Vagina (tissue), 2 donors: Measurements from ENCODE around the gene SCN2A. TPM values are rescaled to one million over a fixed set of nuclear protein-coding genes. Genes with fewer than 3 reads are reported as not detected.

Source experiments
- DNase-seq, 2 donors: peaks; one replicate each; pipeline ENCODE4 v3.0.0-alpha.2; 2017; ENCODE audit errors: extremely low spot score in 2 of 2
- H3K27ac ChIP-seq: fragments of 200-600 bp; sonication (generic); one replicate; pipeline ENCODE4 v1.5.1; 2019
- H3K27me3 ChIP-seq: fragments of 200-600 bp; sonication (generic); one replicate; pipeline ENCODE4 v1.5.1; 2019
- H3K36me3 ChIP-seq, 2 donors: fragments of 200-600 bp; sonication (generic); one replicate each; pipeline ENCODE4 v1.5.1; 2017 to 2019
- H3K4me1 ChIP-seq: fragments of 200-600 bp; sonication (generic); one replicate; pipeline ENCODE4 v1.5.1; 2019
- H3K4me3 ChIP-seq, 2 donors: fragments of 200-600 bp; sonication (generic); 1 replicate in 1 of 2; 2 replicates in 1 of 2; pipeline ENCODE4 v1.5.1; 2016 to 2019
- H3K9me3 ChIP-seq: fragments of 200-600 bp; sonication (generic); one replicate; pipeline ENCODE4 v1.5.1; 2019
- POLR2A ChIP-seq, 2 donors: fragments of 450-650 bp; IDR thresholded peaks; one replicate each; pipeline ENCODE4 v1.6.1; 2017; ENCODE audit warnings: antibody characterized with exemption in 2 of 2, mild to moderate bottlenecking in 2 of 2, moderate library complexity in 2 of 2
- POLR2AphosphoS5 ChIP-seq, 2 donors: sonication (generic); formaldehyde crosslinking; IDR thresholded peaks; one replicate each; pipeline ENCODE4 v1.9.0; 2017; ENCODE audit warnings: antibody characterized with exemption in 2 of 2, mild to moderate bottlenecking in 2 of 2, low read depth in 1 of 2; ENCODE audit not compliant: insufficient read depth in 1 of 2
- intact Hi-C: fragments of 100-400 bp; cut with DNase I; formaldehyde crosslinking; loops from one replicate; pipeline ENCODE4 v1.15.1; 2023
- total RNA-seq: library from RNA; depleted of rRNA; stranded (reverse); fragments of >200 nt; gene quantifications from one replicate; pipeline ENCODE4 v1.2.3, GENCODE V29; 2016
- TF ChIP-seq, protein P1 (sequence below), 3 experiments: fragments of 450-650 bp in 2 of 3; fragments of 200-600 bp in 1 of 3; sonication (generic) in 1 of 3; IDR thresholded peaks; one replicate each; pipeline ENCODE4 v1.5.1; 2017 to 2019; ENCODE audit warnings: antibody characterized with exemption in 3 of 3, mild to moderate bottlenecking in 2 of 3, moderate library complexity in 2 of 3

The SCN2A gene
- total RNA-seq, 1 donor from 2014 or later = 1.2 TPM

DNA sequence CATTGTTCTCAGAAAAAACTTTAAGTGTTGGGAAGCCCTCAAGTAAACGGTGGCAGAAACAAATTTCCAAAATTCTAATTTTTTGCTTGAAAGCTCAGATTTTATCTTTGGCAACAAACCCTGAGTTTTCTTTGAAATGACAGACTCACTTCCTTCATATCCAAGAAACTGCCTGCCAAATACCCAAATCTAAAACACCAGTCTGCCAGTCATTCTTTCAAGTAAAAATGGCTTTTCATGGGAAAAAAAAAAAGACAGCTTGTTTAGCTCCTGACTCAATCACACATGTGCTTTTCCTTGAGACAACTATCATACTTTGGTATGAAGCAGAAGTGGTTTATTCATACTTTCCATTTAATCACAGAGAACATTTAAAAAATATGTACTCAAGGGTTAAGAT lies 189.7 kb downstream of the SCN2A start:
- Histone ChIP-seq H3K36me3 (no peaks in the 10 kb centered on the region), H3K4me3 (no peak overlapping the region), H3K27ac (no peak overlapping the region), H3K9me3 (no peaks in the 10 kb centered on the region), H3K4me1 (no peaks in the 10 kb centered on the region), H3K27me3 (no peaks in the 10 kb centered on the region)
- no peak for TF ChIP-seq POLR2A (IDR thresholded peaks at IDR 0.05)
- no peak for TF ChIP-seq POLR2AphosphoS5 (IDR thresholded peaks at IDR 0.05; ENCODE audit: insufficient read depth in 1 of 2, low read depth in 1 of 2)
- TF ChIP-seq, protein P1, sequence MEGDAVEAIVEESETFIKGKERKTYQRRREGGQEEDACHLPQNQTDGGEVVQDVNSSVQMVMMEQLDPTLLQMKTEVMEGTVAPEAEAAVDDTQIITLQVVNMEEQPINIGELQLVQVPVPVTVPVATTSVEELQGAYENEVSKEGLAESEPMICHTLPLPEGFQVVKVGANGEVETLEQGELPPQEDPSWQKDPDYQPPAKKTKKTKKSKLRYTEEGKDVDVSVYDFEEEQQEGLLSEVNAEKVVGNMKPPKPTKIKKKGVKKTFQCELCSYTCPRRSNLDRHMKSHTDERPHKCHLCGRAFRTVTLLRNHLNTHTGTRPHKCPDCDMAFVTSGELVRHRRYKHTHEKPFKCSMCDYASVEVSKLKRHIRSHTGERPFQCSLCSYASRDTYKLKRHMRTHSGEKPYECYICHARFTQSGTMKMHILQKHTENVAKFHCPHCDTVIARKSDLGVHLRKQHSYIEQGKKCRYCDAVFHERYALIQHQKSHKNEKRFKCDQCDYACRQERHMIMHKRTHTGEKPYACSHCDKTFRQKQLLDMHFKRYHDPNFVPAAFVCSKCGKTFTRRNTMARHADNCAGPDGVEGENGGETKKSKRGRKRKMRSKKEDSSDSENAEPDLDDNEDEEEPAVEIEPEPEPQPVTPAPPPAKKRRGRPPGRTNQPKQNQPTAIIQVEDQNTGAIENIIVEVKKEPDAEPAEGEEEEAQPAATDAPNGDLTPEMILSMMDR (IDR thresholded peaks at IDR 0.05) = no peak
- no peak for DNase-seq
- intact Hi-C loops = no loop called here

DNA sequence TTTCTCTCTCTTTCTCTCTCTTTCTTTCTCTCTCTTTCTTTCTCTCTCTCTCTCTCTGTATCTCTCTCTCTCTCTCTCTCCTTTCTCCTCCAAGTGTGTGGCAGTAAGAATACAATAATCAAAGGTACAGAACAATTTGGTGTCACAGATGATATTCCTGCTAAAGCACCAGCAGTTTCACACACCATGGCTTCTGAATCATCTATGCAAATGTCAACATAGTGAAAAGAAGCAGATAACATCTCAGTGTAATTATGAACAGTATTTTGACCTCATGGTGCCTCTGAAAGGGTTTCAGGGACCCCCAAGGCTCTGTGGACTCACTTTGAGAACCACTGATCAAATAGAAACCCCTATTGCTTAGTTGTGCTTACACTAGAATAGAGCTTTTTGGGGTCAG lies 191.8 kb downstream of the SCN2A start:
- Histone ChIP-seq H3K27me3 (no peaks in the 10 kb centered on the region), H3K4me3 (no peak overlapping the region), H3K27ac (no peak overlapping the region), H3K36me3 (no peaks in the 10 kb centered on the region), H3K9me3 (no peaks in the 10 kb centered on the region), H3K4me1 (no peaks in the 10 kb centered on the region)
- no peak for TF ChIP-seq POLR2A (IDR thresholded peaks at IDR 0.05)
- no peak for TF ChIP-seq POLR2AphosphoS5 (IDR thresholded peaks at IDR 0.05; ENCODE audit: insufficient read depth in 1 of 2, low read depth in 1 of 2)
- TF ChIP-seq, protein P1 (IDR thresholded peaks at IDR 0.05) = no peak
- no peak for DNase-seq
- intact Hi-C loops = no loop called here

DNA sequence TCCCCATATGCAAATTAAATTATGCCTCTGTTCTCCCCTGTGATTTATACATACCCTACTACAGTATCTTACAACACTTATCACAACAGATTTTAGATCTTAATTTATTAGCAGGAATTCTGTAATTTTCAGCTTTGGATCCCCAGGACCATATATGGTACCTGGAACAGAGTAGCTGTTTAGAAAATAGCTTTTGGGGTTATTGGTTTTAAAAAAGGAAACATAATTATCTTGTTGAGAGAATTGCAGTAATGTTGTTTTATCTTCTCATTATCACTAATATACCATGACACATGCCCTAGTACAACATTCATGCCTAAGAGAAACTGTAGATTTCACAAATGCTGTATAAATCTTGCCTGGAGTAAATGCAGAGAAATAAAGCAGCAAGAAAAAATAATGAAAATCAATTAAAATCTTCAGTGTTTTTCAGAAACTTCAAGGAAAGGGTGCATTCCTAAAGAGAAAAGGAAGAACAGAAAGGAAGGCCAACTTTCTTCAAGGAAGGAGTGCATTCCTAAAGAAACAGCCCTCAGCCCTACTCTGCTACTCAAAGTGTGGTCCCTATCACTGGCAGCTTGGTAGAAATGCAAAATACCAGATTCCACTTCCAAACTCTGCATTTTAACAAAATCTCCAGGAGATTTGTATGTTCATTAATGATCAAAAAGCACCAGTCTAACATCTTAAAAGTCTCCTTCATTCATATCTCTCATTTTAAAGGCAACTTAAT lies 193.2 kb downstream of the SCN2A start:
- H3K9me3 ChIP-seq = no peaks in the 10 kb centered on the region
- no peaks in the 10 kb centered on the region for H3K27me3 ChIP-seq
- no peak for DNase-seq
- H3K36me3 ChIP-seq = no peaks in the 10 kb centered on the region
- no peaks in the 10 kb centered on the region for H3K4me1 ChIP-seq
- no peak overlapping the region for H3K27ac ChIP-seq
- intact Hi-C loops = no loop called here
- TF ChIP-seq POLR2A (IDR thresholded peaks at IDR 0.05) (no peak), POLR2AphosphoS5 (IDR thresholded peaks at IDR 0.05; ENCODE audit: insufficient read depth in 1 of 2, low read depth in 1 of 2) (no peak)
- TF ChIP-seq, protein P1 (IDR thresholded peaks at IDR 0.05) = no peak
- no peak overlapping the region for H3K4me3 ChIP-seq

DNA sequence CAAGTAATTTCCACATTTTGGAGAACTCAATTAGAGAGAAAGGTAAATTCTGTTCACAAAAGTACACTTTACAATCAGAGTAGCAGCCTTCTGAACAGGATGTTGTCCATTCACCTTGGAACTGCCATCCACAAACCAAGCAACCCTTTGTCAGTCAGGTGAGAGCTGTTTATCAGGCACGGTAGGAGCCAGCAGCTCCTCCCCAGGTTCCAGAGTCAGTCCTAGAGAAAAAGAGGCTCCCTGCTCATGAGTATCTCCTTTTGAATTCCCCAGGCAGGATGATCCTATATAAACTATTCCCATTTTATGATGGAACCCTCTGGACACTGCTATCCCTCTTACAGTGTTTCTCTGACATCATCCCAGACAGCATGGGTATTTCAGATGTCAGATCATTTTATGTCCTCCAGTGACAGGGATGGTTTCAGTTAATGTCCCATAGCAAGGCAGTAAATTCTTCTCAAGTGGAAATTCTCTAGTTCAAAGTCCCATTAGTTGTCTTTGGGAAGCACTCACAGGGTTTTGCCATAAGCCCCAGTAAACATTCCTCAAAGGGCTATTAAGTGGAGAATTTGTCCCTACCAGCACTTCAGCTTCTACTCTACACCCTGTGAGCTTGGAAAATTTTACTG lies 195.8 kb downstream of the SCN2A start:
- peaks cover 6% of the 10 kb centered on the region for H3K4me1 ChIP-seq
- no peaks in the 10 kb centered on the region for H3K36me3 ChIP-seq
- intact Hi-C loops = no loop called here
- H3K27me3 ChIP-seq = no peaks in the 10 kb centered on the region
- H3K4me3 ChIP-seq = no peak overlapping the region
- H3K27ac ChIP-seq = no peak overlapping the region
- no peak for DNase-seq
- H3K9me3 ChIP-seq = no peaks in the 10 kb centered on the region
- TF ChIP-seq POLR2A (IDR thresholded peaks at IDR 0.05) = no peak

DNA sequence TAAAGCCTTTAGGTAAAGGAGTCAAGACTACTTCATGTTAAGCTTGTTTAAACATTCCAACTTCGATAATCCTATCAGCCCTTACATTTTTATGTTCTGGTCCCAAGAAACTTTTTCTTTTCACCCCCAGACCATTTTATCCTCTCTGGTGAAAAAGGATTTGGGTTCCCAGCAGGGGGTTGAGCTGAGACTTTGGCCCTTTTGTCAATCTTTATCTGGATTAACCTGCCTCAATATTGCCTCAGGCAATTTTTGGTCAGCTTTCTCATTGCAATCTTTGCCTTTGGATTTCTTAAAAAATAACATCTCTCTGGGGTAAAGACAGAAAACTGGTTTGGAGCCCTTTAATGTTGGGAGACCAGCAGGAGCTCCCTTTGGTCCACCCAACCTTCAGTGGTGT lies 196.4 kb downstream of the SCN2A start:
- intact Hi-C loops = no loop called here
- TF ChIP-seq POLR2AphosphoS5 (IDR thresholded peaks at IDR 0.05; ENCODE audit: insufficient read depth in 1 of 2, low read depth in 1 of 2) (no peak), POLR2A (IDR thresholded peaks at IDR 0.05) (no peak)
- TF ChIP-seq, protein P1 (IDR thresholded peaks at IDR 0.05) = no peak
- no peak for DNase-seq

More for the DNA sequence above, 196.4 kb downstream of the SCN2A start:
- Histone ChIP-seq H3K4me3 (no peak overlapping the region), H3K4me1 (peaks cover 12% of the 10 kb centered on the region), H3K9me3 (no peaks in the 10 kb centered on the region), H3K27me3 (no peaks in the 10 kb centered on the region), H3K27ac (no peak overlapping the region), H3K36me3 (no peaks in the 10 kb centered on the region)
